HepG2 (cell line): ENCODE results near the gene CDC42EP1. TPM values are rescaled to one million over a fixed set of nuclear protein-coding genes. Genes with fewer than 3 reads are reported as not detected.

ENCODE experiments used
- CERS6 ChIP-seq: sonication (generic); formaldehyde crosslinking; IDR thresholded peaks from 2 replicates; pipeline ENCODE4 v1.5.0; 2020; ENCODE audit warnings: missing genetic modification reagents
- FOXM1 ChIP-seq: sonication (generic); formaldehyde crosslinking; IDR thresholded peaks from 2 replicates; pipeline ENCODE4 v1.5.0; 2020; ENCODE audit warnings: missing genetic modification reagents
- GATAD2A ChIP-seq: IDR thresholded peaks from 2 replicates; pipeline ENCODE4 v1.6.1; 2016
- HMGXB3 ChIP-seq: sonication (generic); formaldehyde crosslinking; IDR thresholded peaks from 2 replicates; pipeline ENCODE4 v1.4.0; 2020; ENCODE audit warnings: missing genetic modification reagents, borderline replicate concordance
- MZF1 ChIP-seq: sonication (generic); formaldehyde crosslinking; IDR thresholded peaks from 2 replicates; pipeline ENCODE4 v1.8.1; 2023; ENCODE audit warnings: mild to moderate bottlenecking, missing genetic modification reagents, borderline replicate concordance
- PREB ChIP-seq: sonication (generic); formaldehyde crosslinking; IDR thresholded peaks from 2 replicates; pipeline ENCODE4 v1.4.0; 2020; ENCODE audit warnings: missing genetic modification reagents
- RERE ChIP-seq: IDR thresholded peaks from 2 replicates; pipeline ENCODE4 v1.6.1; 2016; ENCODE audit warnings: low read depth, missing genetic modification reagents, missing compliant biosample characterization
- SNAI1 ChIP-seq: sonication (generic); formaldehyde crosslinking; IDR thresholded peaks from 2 replicates; pipeline ENCODE4 v1.5.0; 2020; ENCODE audit warnings: mild to moderate bottlenecking, missing genetic modification reagents, borderline replicate concordance
- SOX6 ChIP-seq, 2 experiments: fragments of 450-650 bp in 1 of 2; sonication (generic) in 1 of 2; formaldehyde crosslinking in 1 of 2; IDR thresholded peaks; 2 replicates each; pipeline versions ENCODE4 v1.4.0 to v1.6.1; 2017 to 2020; ENCODE audit warnings: antibody characterized with exemption in 1 of 2, mild to moderate bottlenecking in 1 of 2, missing genetic modification reagents in 1 of 2
- STAT5B ChIP-seq: sonication (generic); formaldehyde crosslinking; IDR thresholded peaks from 2 replicates; pipeline ENCODE4 v1.4.0; 2020; ENCODE audit warnings: missing genetic modification reagents
- TFAP4 ChIP-seq: sonication (generic); IDR thresholded peaks from 2 replicates; pipeline ENCODE4 v1.6.1; 2016; ENCODE audit warnings: low read depth, borderline replicate concordance
- ZNF777 ChIP-seq: sonication (generic); formaldehyde crosslinking; IDR thresholded peaks from 2 replicates; pipeline ENCODE4 v1.4.0; 2020; ENCODE audit warnings: missing genetic modification reagents
- polyA plus RNA-seq, 8 experiments: library from polyadenylated mRNA; depleted of rRNA in 3 of 8; stranded (reverse) in 7 of 8; unstranded in 1 of 8; fragments of >200 nt; fragmentation: Illumina TruSeq in 4 of 8; extraction: Trizol in 4 of 8; gene quantifications; 2 replicates each; pipeline versions ENCODE4 v1.2.1 to v1.2.3, GENCODE V29; 2011 to 2016; ENCODE audit warnings: low read depth in 4 of 8, missing spikeins in 1 of 8, mixed read lengths in 1 of 8; ENCODE audit not compliant: insufficient read depth in 1 of 8
- total RNA-seq, 5 experiments: library from RNA; depleted of rRNA; stranded (reverse); fragments of >200 nt; fragmentation: Illumina TruSeq; extraction: Trizol; gene quantifications; 2 replicates each; pipeline ENCODE4 v1.2.3, GENCODE V29; 2016; ENCODE audit warnings: low read depth in 1 of 5

Gene CDC42EP1
- total and polyA plus RNA-seq, 2 of the 13 experiments (the other 11 are each of a cell fraction or from before 2014, with no cell fraction given) = 17.1 to 29.5 TPM

- TF ChIP-seq CERS6 (no peak), MZF1 (no peak), SOX6 (IDR thresholded peaks at IDR 0.05) (no peak), SOX6 (CRISPR knock-in tag; IDR thresholded peaks at IDR 0.05) (peak; percentile 34; the same call in 1 of the 2 replicates), RERE (no peak), HMGXB3 (CRISPR knock-in tag) (0 out of 2 replicates have a peak, but pooled peaks have one; percentile 26), SNAI1 (CRISPR knock-in tag) (no peak), FOXM1 (no peak), ZNF777 (CRISPR knock-in tag) (no peak), PREB (CRISPR knock-in tag) (no peak), GATAD2A (CRISPR knock-in tag) (peak; percentile 77), STAT5B (CRISPR knock-in tag) (no peak), TFAP4 (peak; percentile 75; the same call in 1 of the 2 replicates)
These were observed 47.0 kb downstream of the CDC42EP1 start (continued) for GRCh38 chr22:37607010-37607934.
